VCaP (cell line): Measurements from ENCODE around the gene XPO4.
"Not testable (repeated sequence)": the region's sequence is repeated elsewhere in the genome, so short reads cannot be mapped to it uniquely, and the experiment has no call there.

Source experiments
- H3K27ac ChIP-seq: fragments of 450-650 bp; 2 replicates; pipeline ENCODE4 v1.5.1; 2017
- TF ChIP-seq, protein P1 (sequence below): fragments of 450-650 bp; conservative IDR thresholded peaks from 2 replicates; pipeline ENCODE4 v1.5.1; 2017; ENCODE audit warnings: mild to moderate bottlenecking, moderate library complexity

Gene XPO4

GRCh38 chr13:20877902-20878301, 24.6 kb downstream of the XPO4 start:
- no peak overlapping the region for H3K27ac ChIP-seq
- TF ChIP-seq, protein P1, sequence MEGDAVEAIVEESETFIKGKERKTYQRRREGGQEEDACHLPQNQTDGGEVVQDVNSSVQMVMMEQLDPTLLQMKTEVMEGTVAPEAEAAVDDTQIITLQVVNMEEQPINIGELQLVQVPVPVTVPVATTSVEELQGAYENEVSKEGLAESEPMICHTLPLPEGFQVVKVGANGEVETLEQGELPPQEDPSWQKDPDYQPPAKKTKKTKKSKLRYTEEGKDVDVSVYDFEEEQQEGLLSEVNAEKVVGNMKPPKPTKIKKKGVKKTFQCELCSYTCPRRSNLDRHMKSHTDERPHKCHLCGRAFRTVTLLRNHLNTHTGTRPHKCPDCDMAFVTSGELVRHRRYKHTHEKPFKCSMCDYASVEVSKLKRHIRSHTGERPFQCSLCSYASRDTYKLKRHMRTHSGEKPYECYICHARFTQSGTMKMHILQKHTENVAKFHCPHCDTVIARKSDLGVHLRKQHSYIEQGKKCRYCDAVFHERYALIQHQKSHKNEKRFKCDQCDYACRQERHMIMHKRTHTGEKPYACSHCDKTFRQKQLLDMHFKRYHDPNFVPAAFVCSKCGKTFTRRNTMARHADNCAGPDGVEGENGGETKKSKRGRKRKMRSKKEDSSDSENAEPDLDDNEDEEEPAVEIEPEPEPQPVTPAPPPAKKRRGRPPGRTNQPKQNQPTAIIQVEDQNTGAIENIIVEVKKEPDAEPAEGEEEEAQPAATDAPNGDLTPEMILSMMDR, result no peak

DNA sequence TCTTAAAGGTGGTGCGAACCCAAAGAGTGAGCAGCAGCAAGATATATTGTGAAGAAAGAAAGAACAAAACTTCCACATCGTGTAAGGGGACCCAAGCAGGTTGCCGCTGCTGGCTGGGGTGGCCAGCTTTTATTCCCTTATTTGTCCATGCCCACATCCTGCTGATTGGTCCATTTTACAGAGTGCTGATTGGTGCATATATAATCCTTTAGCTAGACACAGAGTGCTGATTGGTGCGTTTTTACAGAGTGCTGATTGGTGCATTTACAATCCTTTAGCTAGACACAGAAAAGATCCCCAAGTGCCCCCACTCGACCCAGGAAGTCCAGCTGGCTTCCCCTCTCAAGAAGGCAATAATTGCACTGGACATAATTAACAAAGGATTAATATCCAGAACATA, 25.7 kb downstream of the XPO4 start:
- H3K27ac ChIP-seq, result not testable (repeated sequence)

GRCh38 chr13:20874439-20874838, 28.1 kb downstream of the XPO4 start:
- not testable (repeated sequence) for H3K27ac ChIP-seq

- H3K27ac ChIP-seq, result no peak overlapping the region
- TF ChIP-seq, protein P1, result no peak
Measured at GRCh38 chr13:20873348-20873747, 29.2 kb downstream of the XPO4 start.

- H3K27ac ChIP-seq, result no peak overlapping the region
- TF ChIP-seq, protein P1, result no peak
Measured at GRCh38 chr13:20870829-20871228, 31.7 kb downstream of the XPO4 start.

- H3K27ac ChIP-seq, result no peak overlapping the region
- TF ChIP-seq, protein P1, result peak; percentile 45
Measured at GRCh38 chr13:20869540-20869939, 33.0 kb downstream of the XPO4 start.

- TF ChIP-seq, protein P1, result no peak
- H3K27ac ChIP-seq, result peak overlapping the region; percentile 62
Measured at GRCh38 chr13:20867408-20867807, 35.1 kb downstream of the XPO4 start.

DNA sequence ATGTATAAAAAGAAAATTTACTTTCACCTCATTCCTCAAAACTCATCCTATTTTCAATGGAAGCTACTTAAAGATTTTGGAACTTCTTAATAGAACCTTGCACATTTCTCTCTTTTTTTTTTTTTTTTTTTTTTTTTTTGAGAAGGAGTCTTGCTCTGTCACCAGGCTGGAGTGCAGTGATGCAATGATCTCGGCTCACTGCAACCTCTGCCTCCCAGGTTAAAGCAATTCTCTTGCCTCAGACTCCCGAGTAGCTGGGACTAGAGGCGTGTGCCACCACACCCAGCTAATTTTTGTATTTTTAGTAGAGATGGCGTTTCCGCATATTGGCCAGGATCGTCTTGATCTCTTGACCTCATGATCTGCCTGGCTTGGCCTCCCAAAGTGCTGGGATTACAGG, 40.9 kb downstream of the XPO4 start:
- H3K27ac ChIP-seq, result not testable (repeated sequence)

DNA sequence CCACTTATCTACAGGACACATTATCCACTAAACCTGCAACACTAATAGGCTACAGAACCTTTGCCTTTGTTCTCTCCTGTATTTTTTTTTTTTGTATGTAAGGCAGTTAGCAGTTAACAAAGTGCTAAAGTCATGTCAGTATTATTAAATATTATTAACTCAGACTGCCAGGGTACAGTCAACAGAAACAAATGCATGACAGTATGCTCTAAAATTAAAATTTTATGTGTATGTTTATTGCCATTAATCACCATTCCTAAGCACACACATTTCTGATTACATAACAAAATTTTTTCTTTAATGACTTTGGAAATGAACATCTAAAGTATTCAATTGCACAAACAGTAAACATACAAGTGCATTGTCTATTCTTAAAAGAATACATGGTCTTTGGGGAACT, 41.7 kb downstream of the XPO4 start:
- TF ChIP-seq, protein P1, result no peak
- no peak overlapping the region for H3K27ac ChIP-seq
